ENCODE results near the gene RIT2. TPM values are rescaled to one million over a fixed set of nuclear protein-coding genes. Genes with fewer than 3 reads are reported as not detected.
A peak's percentile ranks its signal among the peaks of the same experiment; 100 is the strongest.

The RIT2 gene
- total RNA-seq, 1 experiment from 2014 or later, result not detected

GRCh38 chr18:43108469-43108868, 7.0 kb downstream of the RIT2 start:
- in situ Hi-C loops (cut with HindIII; ENCODE audit: low sequenced_read_pairs), result no loop called here
- no peak for DNase-seq (ENCODE audit: low spot score)

- DNase-seq (ENCODE audit: low spot score), result no peak
- in situ Hi-C loops (cut with HindIII; ENCODE audit: low sequenced_read_pairs), result no loop called here
These were observed 21.8 kb downstream of the RIT2 start for GRCh38 chr18:43093646-43094045.

- in situ Hi-C loops (cut with HindIII; ENCODE audit: low sequenced_read_pairs), result no loop called here
These were observed 22.9 kb downstream of the RIT2 start for GRCh38 chr18:43092539-43092938.

GRCh38 chr18:43081396-43081795, 34.1 kb downstream of the RIT2 start:
- peak; percentile 57 for DNase-seq (ENCODE audit: low spot score)
- in situ Hi-C loops (cut with HindIII; ENCODE audit: low sequenced_read_pairs), result no loop called here

More at GRCh38 chr18:43092539-43092938, 22.9 kb downstream of the RIT2 start:
- DNase-seq (ENCODE audit: low spot score), result no peak

DNA sequence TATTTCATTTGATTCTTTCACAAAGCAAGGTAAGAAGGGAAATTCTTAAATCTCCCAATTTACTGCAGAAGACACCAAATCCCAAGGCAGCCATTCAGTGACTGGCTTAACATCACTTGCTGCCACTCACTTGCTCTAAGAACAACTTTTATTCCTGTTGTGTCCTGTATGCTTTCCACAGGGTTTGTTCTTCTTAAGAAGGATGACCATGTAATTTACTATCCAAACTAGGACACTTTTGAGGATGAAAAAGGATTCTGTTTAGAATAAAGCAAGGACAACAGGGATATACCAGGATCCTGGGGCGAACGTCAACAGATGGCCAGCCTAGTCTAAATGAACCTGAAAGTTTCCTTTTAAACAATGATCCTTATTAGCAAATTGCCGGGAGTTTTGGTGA, 34.8 kb downstream of the RIT2 start:
- peak; percentile 71 for DNase-seq (ENCODE audit: low spot score)
- in situ Hi-C loops (cut with HindIII; ENCODE audit: low sequenced_read_pairs), result no loop called here

DNA sequence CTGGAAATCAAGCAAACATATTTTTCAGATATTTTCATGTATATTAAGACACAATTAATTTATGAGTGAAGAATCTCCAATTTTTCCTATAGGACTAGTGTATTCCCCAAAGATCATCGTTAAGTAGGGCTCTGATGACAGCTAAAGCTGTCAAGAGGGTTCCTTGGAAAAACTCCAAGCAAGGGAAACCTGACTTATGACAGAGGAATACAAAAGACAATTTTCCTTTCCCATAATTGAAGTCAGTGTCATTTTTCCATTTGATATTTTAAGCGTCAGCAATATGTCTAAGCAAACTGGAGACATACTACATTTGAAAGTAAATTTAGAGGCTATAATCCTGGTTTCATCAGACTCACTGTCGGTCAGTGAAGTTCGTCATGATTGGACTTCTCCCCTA, 36.1 kb downstream of the RIT2 start:
- DNase-seq (ENCODE audit: low spot score), result no peak
- in situ Hi-C loops (cut with HindIII; ENCODE audit: low sequenced_read_pairs), result no loop called here

- in situ Hi-C loops (cut with HindIII; ENCODE audit: low sequenced_read_pairs), result no loop called here
- DNase-seq (ENCODE audit: low spot score), result peak; percentile 73
These were observed 36.9 kb downstream of the RIT2 start for GRCh38 chr18:43078478-43079092.

- in situ Hi-C loops (cut with HindIII; ENCODE audit: low sequenced_read_pairs), result no loop called here
- peak; percentile 86 for DNase-seq (ENCODE audit: low spot score)
These were observed 37.8 kb downstream of the RIT2 start for GRCh38 chr18:43077510-43078308.

- in situ Hi-C loops (cut with HindIII; ENCODE audit: low sequenced_read_pairs), result no loop called here
- DNase-seq (ENCODE audit: low spot score), result no peak
These were observed 41.7 kb downstream of the RIT2 start for GRCh38 chr18:43073771-43074170.

- in situ Hi-C loops (cut with HindIII; ENCODE audit: low sequenced_read_pairs), result no loop called here
- DNase-seq (ENCODE audit: low spot score), result no peak
These were observed 46.7 kb downstream of the RIT2 start for GRCh38 chr18:43068781-43069180.

- in situ Hi-C loops (cut with HindIII; ENCODE audit: low sequenced_read_pairs), result no loop called here
- no peak for DNase-seq (ENCODE audit: low spot score)
These were observed 47.9 kb downstream of the RIT2 start for GRCh38 chr18:43067570-43067969.

GRCh38 chr18:43061816-43062215, 53.7 kb downstream of the RIT2 start:
- no peak for DNase-seq (ENCODE audit: low spot score)
- in situ Hi-C loops (cut with HindIII; ENCODE audit: low sequenced_read_pairs), result no loop called here

GRCh38 chr18:43061318-43061717, 54.2 kb downstream of the RIT2 start:
- in situ Hi-C loops (cut with HindIII; ENCODE audit: low sequenced_read_pairs), result no loop called here
- no peak for DNase-seq (ENCODE audit: low spot score)

DNA sequence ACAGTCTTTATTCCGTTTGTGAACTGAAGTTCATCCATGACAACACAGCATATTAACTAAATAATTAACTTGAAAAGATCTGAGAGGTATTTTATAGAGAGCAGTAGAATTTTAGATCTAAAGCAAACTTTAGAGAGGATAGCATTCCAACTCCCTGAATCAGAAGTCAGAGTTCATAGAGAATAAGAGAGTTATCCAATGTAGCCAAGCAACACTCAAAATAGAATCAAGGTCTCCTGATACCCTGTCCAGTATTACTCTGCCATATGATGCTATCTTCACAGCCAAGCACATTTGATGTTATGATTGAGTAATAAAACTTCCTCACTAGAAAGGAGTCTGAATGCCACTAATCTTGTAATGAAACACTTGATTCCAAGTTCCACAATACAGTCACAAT, 55.5 kb downstream of the RIT2 start:
- DNase-seq (ENCODE audit: low spot score), result no peak
- in situ Hi-C loops (cut with HindIII; ENCODE audit: low sequenced_read_pairs), result no loop called here

GRCh38 chr18:43054815-43055519, 60.5 kb downstream of the RIT2 start:
- DNase-seq (ENCODE audit: low spot score), result no peak

GRCh38 chr18:43049021-43049420, 66.5 kb downstream of the RIT2 start:
- DNase-seq (ENCODE audit: low spot score), result no peak
- in situ Hi-C loops (cut with HindIII; ENCODE audit: low sequenced_read_pairs), result no loop called here

More at GRCh38 chr18:43054815-43055519, 60.5 kb downstream of the RIT2 start:
- in situ Hi-C loops (cut with HindIII; ENCODE audit: low sequenced_read_pairs), result no loop called here

- in situ Hi-C loops (cut with HindIII; ENCODE audit: low sequenced_read_pairs), result no loop called here
- DNase-seq (ENCODE audit: low spot score), result no peak
These were observed 69.2 kb downstream of the RIT2 start for GRCh38 chr18:43046322-43046721.

- no peak for DNase-seq (ENCODE audit: low spot score)
- in situ Hi-C loops (cut with HindIII; ENCODE audit: low sequenced_read_pairs), result no loop called here
These were observed 71.9 kb downstream of the RIT2 start for GRCh38 chr18:43043626-43044025.

DNA sequence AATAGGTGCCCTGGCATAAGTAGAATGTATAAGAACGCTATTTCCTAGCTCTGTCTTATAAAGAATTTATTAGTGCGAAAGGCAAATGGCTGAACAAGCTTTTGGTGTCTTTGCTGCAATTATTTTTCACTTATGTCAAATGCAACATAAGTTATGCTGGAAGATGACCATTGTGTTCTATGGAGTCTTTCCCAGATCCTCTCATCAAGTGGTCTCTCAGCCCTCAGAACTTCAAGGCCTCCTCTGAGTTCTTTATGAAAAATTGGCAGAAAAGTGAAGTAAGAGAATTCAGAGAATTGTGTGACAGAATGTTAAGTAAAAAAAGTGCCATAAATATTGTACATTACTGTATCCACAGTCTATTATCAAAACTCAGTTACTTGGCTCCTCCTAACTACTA, 75.2 kb downstream of the RIT2 start:
- in situ Hi-C loops (cut with HindIII; ENCODE audit: low sequenced_read_pairs), result no loop called here
- DNase-seq (ENCODE audit: low spot score), result no peak

Measured in G401 (cell line).